Liver (tissue), 9 donors: ENCODE results near the gene THSD4. TPM values are rescaled to one million over a fixed set of nuclear protein-coding genes. Genes with fewer than 3 reads are reported as not detected.

Experiments
- DNase-seq: peaks from one replicate; pipeline ENCODE4 v3.0.0-alpha.2; 2017; ENCODE audit warnings: low spot score
- H3K27ac ChIP-seq, 2 donors: one replicate each; pipeline ENCODE4 v1.7.0; 2013; ENCODE audit warnings: inconsistent platforms in 2 of 2, low read length in 2 of 2, control low read depth in 1 of 2, low read depth in 1 of 2, mild to moderate bottlenecking in 1 of 2
- H3K27me3 ChIP-seq, 4 donors: one replicate each; pipeline versions ENCODE4 v1.6.1 to v1.7.0; 2013; ENCODE audit warnings: low read length in 3 of 4, inconsistent platforms in 1 of 4, mild to moderate bottlenecking in 1 of 4, moderate library complexity in 1 of 4; ENCODE audit not compliant: control insufficient read depth in 4 of 4, insufficient read depth in 4 of 4
- H3K36me3 ChIP-seq, 4 donors: one replicate each; pipeline versions ENCODE4 v1.6.1 to v1.7.0; 2013; ENCODE audit warnings: low read length in 3 of 4, mild to moderate bottlenecking in 3 of 4, low read depth in 1 of 4, moderate library complexity in 1 of 4; ENCODE audit not compliant: control insufficient read depth in 4 of 4, insufficient read depth in 3 of 4
- H3K4me1 ChIP-seq, 4 donors: one replicate each; pipeline versions ENCODE4 v1.6.1 to v1.7.0; 2013; ENCODE audit warnings: low read length in 3 of 4, mild to moderate bottlenecking in 3 of 4, moderate library complexity in 1 of 4; ENCODE audit not compliant: control insufficient read depth in 4 of 4, insufficient read depth in 4 of 4
- H3K4me3 ChIP-seq, 3 donors: one replicate each; pipeline versions ENCODE4 v1.6.1 to v1.7.0; 2013; ENCODE audit warnings: low read length in 3 of 3, control low read depth in 1 of 3, low read depth in 1 of 3, mild to moderate bottlenecking in 1 of 3
- H3K9ac ChIP-seq, 2 donors: one replicate each; pipeline ENCODE4 v1.7.0; 2013; ENCODE audit warnings: low read length in 2 of 2, mild to moderate bottlenecking in 2 of 2, moderate library complexity in 2 of 2, control low read depth in 1 of 2, low read depth in 1 of 2
- H3K9me3 ChIP-seq, 4 donors: one replicate each; pipeline versions ENCODE4 v1.6.1 to v1.7.0; 2013; ENCODE audit warnings: low read length in 3 of 4; ENCODE audit not compliant: control insufficient read depth in 4 of 4
- EGR1 ChIP-seq, 2 donors: IDR thresholded peaks; 2 replicates each; pipeline ENCODE4 v1.6.1; 2016 to 2018; ENCODE audit warnings: antibody characterized with exemption in 2 of 2, low read depth in 2 of 2
- FOXA1 ChIP-seq: IDR thresholded peaks from 2 replicates; pipeline ENCODE4 v1.6.1; 2016; ENCODE audit warnings: antibody characterized with exemption
- HNF4A ChIP-seq, 2 donors: conservative IDR thresholded peaks; 2 replicates each; pipeline ENCODE4 v1.6.1; 2016; ENCODE audit warnings: antibody characterized with exemption in 2 of 2, mild to moderate bottlenecking in 2 of 2
- HNF4G ChIP-seq: IDR thresholded peaks from 2 replicates; pipeline ENCODE4 v1.6.1; 2016; ENCODE audit warnings: antibody characterized with exemption
- JUND ChIP-seq, 2 donors: IDR thresholded peaks; 2 replicates each; pipeline ENCODE4 v1.6.1; 2016; ENCODE audit warnings: antibody characterized with exemption in 2 of 2
- RAD21 ChIP-seq, 2 donors: IDR thresholded peaks; 2 replicates each; pipeline ENCODE4 v1.6.1; 2016; ENCODE audit warnings: antibody characterized with exemption in 2 of 2, mild to moderate bottlenecking in 2 of 2
- SP1 ChIP-seq: IDR thresholded peaks from 2 replicates; pipeline ENCODE4 v1.6.1; 2018; ENCODE audit warnings: antibody characterized with exemption, mild to moderate bottlenecking
- TAF1 ChIP-seq: conservative IDR thresholded peaks from 2 replicates; pipeline ENCODE4 v1.6.1; 2016; ENCODE audit warnings: antibody characterized with exemption, mild to moderate bottlenecking
- WGBS: extraction: QIAGEN DNeasy Blood & Tissue Kit; methylation state at CpG from one replicate; pipeline ENCODE4 v1.1.7; 2013; 5-methylcytosine and 5-hydroxymethylcytosine counted together
- polyA plus RNA-seq, 2 donors: library from polyadenylated mRNA; stranded (reverse) in 1 of 2; unstranded in 1 of 2; fragments of 200-250 nt in 1 of 2; fragments of >200 nt in 1 of 2; fragmentation: Nextera tagmentation in 1 of 2; extraction: Ambion mirVana in 1 of 2; gene quantifications; one replicate each; pipeline versions ENCODE4 v1.2.1 to v1.2.3, GENCODE V29; 2013 to 2015
- total RNA-seq, 2 donors: library from RNA; depleted of rRNA; stranded (reverse); fragments of >200 nt; gene quantifications; one replicate each; pipeline ENCODE4 v1.2.3, GENCODE V29; 2014
- TF ChIP-seq, protein P1 (sequence below): IDR thresholded peaks from 2 replicates; pipeline ENCODE4 v1.6.1; 2016; ENCODE audit warnings: antibody characterized with exemption
- TF ChIP-seq, protein P2 (sequence below): IDR thresholded peaks from 2 replicates; pipeline ENCODE4 v1.6.1; 2016; ENCODE audit warnings: antibody characterized with exemption
- TF ChIP-seq, protein P3 (sequence below): IDR thresholded peaks from 2 replicates; pipeline ENCODE4 v1.6.1; 2016; ENCODE audit warnings: antibody characterized with exemption, mild to moderate bottlenecking
- TF ChIP-seq, protein P4 (sequence below): fragments of 150-350 bp; IDR thresholded peaks from 2 replicates; pipeline ENCODE4 v1.5.1; 2017; ENCODE audit warnings: improper control_type of control experiment, low read depth, low read length; ENCODE audit not compliant: missing input control
- donor health status: healthy.
- donor health status: healthy.
- donor health status: healthy.
- donor health status: healthy.
- donor health status: healthy.

Gene THSD4
- total and polyA plus RNA-seq, 4 donors = 0.23 to 11.5 (median 1.9) TPM

DNA sequence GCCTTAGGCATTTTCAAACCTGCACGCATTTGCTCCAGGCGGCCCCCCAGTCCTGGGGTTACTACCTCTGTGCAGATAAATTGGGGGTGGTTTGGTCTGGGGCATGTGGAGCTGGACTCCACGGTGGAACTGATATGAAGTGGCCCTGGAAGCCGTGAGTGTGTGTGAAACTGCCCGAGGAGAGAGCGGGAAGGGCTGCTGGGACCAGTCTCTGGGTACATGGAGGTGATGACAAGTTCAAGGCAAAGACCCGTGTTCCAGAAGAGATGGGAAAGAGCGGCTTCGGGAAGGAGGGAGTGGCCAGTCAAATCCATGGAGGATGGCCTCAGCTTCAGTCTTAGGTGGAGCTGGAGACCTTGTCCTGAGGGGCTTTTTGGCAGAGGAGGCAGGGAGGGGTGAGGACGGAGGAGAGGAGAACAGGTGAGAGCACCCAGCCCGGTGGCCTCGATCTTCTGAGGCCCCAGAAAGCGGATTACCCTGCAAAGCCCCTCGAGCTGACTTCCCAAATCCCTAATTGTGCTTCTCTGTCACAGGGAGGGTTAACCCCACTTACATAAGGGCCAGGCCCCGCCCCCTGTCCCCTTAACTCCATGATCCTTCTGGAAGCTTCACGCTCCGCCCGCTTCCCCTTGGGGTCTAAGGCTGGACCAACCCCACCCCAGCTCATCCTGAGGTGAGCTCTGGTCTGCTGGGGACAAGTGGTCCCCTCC is 693.2 kb downstream of the THSD4 start:
- Histone ChIP-seq H3K27ac (no peak overlapping the region), H3K4me3 (no peak overlapping the region), H3K27me3 (peaks cover 0 to 4% (median 2%) of the 10 kb centered on the region in 4 donors), H3K9me3 (no peaks in the 10 kb centered on the region), H3K9ac (no peak overlapping the region), H3K36me3 (no peaks in the 10 kb centered on the region), H3K4me1 (no peaks in the 10 kb centered on the region)
- no peak for DNase-seq
- TF ChIP-seq EGR1 (IDR thresholded peaks at IDR 0.05; ENCODE audit: low read depth in 2 of 2) = no peak
- TF ChIP-seq, protein P1, sequence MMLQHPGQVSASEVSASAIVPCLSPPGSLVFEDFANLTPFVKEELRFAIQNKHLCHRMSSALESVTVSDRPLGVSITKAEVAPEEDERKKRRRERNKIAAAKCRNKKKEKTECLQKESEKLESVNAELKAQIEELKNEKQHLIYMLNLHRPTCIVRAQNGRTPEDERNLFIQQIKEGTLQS = no peak
- 78% methylated on average over 18 of the region's 18 CpGs for WGBS

DNA sequence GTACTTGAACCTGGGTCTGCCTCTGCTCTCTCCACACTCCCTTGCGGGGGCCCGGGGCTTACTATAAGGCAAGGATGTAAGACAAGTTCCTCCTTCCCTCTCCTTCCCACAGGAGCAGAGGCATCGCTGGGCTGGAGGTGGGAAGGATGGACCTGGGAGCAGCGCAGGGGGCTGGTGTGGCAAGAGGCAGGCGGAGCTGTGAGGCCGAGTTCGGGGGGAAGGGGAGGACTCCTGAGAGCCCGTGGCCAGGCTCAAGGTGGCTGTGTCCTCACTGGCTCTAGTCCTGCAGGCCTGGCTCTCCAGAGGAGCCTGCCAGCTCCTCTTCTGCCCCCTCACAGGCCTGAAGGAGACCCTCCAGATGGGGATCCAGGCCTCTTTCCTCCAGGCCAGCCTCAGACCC is 694.1 kb downstream of the THSD4 start:
- Histone ChIP-seq H3K9me3 (no peaks in the 10 kb centered on the region), H3K9ac (no peak overlapping the region), H3K27ac (no peak overlapping the region), H3K27me3 (peaks cover 0 to 4% (median 2%) of the 10 kb centered on the region in 4 donors), H3K4me3 (no peak overlapping the region), H3K4me1 (no peaks in the 10 kb centered on the region), H3K36me3 (no peaks in the 10 kb centered on the region)
- DNase-seq = no peak
- TF ChIP-seq, protein P2, sequence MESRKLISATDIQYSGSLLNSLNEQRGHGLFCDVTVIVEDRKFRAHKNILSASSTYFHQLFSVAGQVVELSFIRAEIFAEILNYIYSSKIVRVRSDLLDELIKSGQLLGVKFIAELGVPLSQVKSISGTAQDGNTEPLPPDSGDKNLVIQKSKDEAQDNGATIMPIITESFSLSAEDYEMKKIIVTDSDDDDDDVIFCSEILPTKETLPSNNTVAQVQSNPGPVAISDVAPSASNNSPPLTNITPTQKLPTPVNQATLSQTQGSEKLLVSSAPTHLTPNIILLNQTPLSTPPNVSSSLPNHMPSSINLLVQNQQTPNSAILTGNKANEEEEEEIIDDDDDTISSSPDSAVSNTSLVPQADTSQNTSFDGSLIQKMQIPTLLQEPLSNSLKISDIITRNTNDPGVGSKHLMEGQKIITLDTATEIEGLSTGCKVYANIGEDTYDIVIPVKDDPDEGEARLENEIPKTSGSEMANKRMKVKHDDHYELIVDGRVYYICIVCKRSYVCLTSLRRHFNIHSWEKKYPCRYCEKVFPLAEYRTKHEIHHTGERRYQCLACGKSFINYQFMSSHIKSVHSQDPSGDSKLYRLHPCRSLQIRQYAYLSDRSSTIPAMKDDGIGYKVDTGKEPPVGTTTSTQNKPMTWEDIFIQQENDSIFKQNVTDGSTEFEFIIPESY = no peak
- no peak for TF ChIP-seq JUND (IDR thresholded peaks at IDR 0.05)
- 62% methylated on average over 8 of the region's 8 CpGs for WGBS

DNA sequence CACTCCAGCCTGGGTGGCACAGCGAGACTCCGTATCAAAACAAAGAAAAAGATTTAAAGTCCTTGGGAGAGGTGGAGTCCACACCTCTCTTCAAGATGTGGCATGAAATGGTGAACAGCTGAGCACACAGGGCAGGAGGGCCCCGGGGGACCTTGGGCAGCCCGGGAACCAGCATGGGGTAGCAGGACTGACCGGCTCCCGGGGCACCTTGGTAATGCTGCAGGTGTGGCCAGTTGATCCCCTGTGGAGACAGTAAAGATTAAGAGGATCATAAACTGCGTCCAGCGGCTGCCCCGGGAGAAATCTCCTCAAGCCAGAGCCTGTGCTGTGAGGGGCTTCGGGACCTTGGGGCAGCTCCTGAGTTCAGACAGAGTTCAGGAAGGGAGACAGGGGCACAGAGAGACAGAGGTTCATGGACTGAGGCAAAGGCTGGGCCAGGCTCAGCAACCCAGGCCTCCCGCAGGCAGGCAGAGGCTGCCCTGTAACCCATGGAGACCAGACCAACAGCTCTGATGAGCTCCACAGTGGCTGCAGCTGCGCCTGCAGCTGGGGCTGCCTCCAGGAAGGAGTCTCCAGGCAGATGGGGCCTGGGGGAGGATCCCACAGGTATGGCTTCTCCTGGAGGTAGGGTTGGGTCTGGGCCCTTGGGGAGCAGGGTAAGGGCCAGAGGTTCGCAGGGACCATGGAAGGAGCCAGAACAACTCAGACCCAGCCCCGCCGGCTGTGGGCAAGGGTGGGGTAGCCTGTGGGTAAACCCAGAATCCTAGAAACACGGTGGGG is 695.2 kb downstream of the THSD4 start, which contains the start of gene NR2E3:
Gene NR2E3 (plus strand): TSS at position 299 of the 780 bp plus-strand sequence. CDS start 190 bp downstream, at position 489.
- TF ChIP-seq SP1 (no peak), JUND (IDR thresholded peaks at IDR 0.05) (no peak), HNF4G (no peak), HNF4A (conservative IDR thresholded peaks at IDR 0.05) (no peak), FOXA1 (no peak), TAF1 (no peak), RAD21 (IDR thresholded peaks at IDR 0.05) (no peak)
- TF ChIP-seq, protein P3, sequence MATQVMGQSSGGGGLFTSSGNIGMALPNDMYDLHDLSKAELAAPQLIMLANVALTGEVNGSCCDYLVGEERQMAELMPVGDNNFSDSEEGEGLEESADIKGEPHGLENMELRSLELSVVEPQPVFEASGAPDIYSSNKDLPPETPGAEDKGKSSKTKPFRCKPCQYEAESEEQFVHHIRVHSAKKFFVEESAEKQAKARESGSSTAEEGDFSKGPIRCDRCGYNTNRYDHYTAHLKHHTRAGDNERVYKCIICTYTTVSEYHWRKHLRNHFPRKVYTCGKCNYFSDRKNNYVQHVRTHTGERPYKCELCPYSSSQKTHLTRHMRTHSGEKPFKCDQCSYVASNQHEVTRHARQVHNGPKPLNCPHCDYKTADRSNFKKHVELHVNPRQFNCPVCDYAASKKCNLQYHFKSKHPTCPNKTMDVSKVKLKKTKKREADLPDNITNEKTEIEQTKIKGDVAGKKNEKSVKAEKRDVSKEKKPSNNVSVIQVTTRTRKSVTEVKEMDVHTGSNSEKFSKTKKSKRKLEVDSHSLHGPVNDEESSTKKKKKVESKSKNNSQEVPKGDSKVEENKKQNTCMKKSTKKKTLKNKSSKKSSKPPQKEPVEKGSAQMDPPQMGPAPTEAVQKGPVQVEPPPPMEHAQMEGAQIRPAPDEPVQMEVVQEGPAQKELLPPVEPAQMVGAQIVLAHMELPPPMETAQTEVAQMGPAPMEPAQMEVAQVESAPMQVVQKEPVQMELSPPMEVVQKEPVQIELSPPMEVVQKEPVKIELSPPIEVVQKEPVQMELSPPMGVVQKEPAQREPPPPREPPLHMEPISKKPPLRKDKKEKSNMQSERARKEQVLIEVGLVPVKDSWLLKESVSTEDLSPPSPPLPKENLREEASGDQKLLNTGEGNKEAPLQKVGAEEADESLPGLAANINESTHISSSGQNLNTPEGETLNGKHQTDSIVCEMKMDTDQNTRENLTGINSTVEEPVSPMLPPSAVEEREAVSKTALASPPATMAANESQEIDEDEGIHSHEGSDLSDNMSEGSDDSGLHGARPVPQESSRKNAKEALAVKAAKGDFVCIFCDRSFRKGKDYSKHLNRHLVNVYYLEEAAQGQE = no peak
- TF ChIP-seq, protein P1 = no peak
- TF ChIP-seq, protein P4, sequence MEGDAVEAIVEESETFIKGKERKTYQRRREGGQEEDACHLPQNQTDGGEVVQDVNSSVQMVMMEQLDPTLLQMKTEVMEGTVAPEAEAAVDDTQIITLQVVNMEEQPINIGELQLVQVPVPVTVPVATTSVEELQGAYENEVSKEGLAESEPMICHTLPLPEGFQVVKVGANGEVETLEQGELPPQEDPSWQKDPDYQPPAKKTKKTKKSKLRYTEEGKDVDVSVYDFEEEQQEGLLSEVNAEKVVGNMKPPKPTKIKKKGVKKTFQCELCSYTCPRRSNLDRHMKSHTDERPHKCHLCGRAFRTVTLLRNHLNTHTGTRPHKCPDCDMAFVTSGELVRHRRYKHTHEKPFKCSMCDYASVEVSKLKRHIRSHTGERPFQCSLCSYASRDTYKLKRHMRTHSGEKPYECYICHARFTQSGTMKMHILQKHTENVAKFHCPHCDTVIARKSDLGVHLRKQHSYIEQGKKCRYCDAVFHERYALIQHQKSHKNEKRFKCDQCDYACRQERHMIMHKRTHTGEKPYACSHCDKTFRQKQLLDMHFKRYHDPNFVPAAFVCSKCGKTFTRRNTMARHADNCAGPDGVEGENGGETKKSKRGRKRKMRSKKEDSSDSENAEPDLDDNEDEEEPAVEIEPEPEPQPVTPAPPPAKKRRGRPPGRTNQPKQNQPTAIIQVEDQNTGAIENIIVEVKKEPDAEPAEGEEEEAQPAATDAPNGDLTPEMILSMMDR = no peak
- Histone ChIP-seq H3K4me1 (no peaks in the 10 kb centered on the region), H3K36me3 (no peaks in the 10 kb centered on the region), H3K9me3 (no peaks in the 10 kb centered on the region), H3K27me3 (peaks cover 0 to 4% (median 2%) of the 10 kb centered on the region in 4 donors), H3K9ac (no peak within 1 kb of the TSS), H3K4me3 (no peak within 1 kb of the TSS), H3K27ac (no peak within 1 kb of the TSS)
- no peak for DNase-seq
- 78% methylated on average over 16 of the region's 16 CpGs for WGBS
